GM18870 (cell line): Measurements from ENCODE around the gene TYMS.
A peak's percentile ranks its signal among the peaks of the same experiment; 100 is the strongest.

ENCODE experiments used
- ATAC-seq: cut with Tn5 transposase; IDR thresholded peaks from one replicate; pipeline ENCODE4 v1.9.1; 2021; ENCODE audit warnings: moderate library complexity; ENCODE audit not compliant: unreplicated experiment

Gene TYMS

GRCh38 chr18:657311-658000 is at the start of gene TYMS:
TYMS (plus strand) TSS chr18:657653; CDS start chr18:657743, 90 bp downstream.
- ATAC-seq = peak; percentile 15

- no peak for ATAC-seq
These were observed 49.5 kb upstream of the TYMS start for GRCh38 chr18:607930-608329.

- ATAC-seq = no peak
These were observed 47.1 kb upstream of the TYMS start for GRCh38 chr18:610214-610928.

- no peak for ATAC-seq
These were observed 45.3 kb upstream of the TYMS start for GRCh38 chr18:612156-612555.

- no peak for ATAC-seq
These were observed 43.3 kb upstream of the TYMS start for GRCh38 chr18:614193-614592.

GRCh38 chr18:615092-615521 is 42.3 kb upstream of the TYMS start:
- ATAC-seq = no peak

GRCh38 chr18:615773-616172 is 41.7 kb upstream of the TYMS start:
- ATAC-seq = no peak

GRCh38 chr18:616380-616995 is 41.0 kb upstream of the TYMS start:
- ATAC-seq = peak; percentile 45

GRCh38 chr18:617970-618504 is 39.4 kb upstream of the TYMS start:
- no peak for ATAC-seq

- no peak for ATAC-seq
These were observed 38.8 kb upstream of the TYMS start for GRCh38 chr18:618618-619017.

- no peak for ATAC-seq
These were observed 36.0 kb upstream of the TYMS start for GRCh38 chr18:621291-622043.

- ATAC-seq = no peak
These were observed 35.2 kb upstream of the TYMS start for GRCh38 chr18:622289-622688.

- no peak for ATAC-seq
These were observed 33.5 kb upstream of the TYMS start for GRCh38 chr18:623761-624620.

- ATAC-seq = no peak
These were observed 30.2 kb upstream of the TYMS start for GRCh38 chr18:627231-627630.

GRCh38 chr18:629269-630150 is 27.9 kb upstream of the TYMS start:
- ATAC-seq = no peak

- ATAC-seq = no peak
These were observed 25.9 kb upstream of the TYMS start for GRCh38 chr18:631560-631959.

- no peak for ATAC-seq
These were observed 22.9 kb upstream of the TYMS start for GRCh38 chr18:634551-635045.

- no peak for ATAC-seq
These were observed 22.3 kb upstream of the TYMS start for GRCh38 chr18:635171-635570.

GRCh38 chr18:641224-641623 is 16.2 kb upstream of the TYMS start:
- ATAC-seq = no peak
